Activated gamma-delta T cell (primary cell): ENCODE data around the gene GK.
"Not testable (repeated sequence)": the region's sequence is repeated elsewhere in the genome, so short reads cannot be mapped to it uniquely, and the experiment has no call there.

Source experiments
- DNase-seq: peaks from one replicate; lab custom pipeline; 2025; lab: John Stamatoyannopoulos, UW

The GK gene

DNA sequence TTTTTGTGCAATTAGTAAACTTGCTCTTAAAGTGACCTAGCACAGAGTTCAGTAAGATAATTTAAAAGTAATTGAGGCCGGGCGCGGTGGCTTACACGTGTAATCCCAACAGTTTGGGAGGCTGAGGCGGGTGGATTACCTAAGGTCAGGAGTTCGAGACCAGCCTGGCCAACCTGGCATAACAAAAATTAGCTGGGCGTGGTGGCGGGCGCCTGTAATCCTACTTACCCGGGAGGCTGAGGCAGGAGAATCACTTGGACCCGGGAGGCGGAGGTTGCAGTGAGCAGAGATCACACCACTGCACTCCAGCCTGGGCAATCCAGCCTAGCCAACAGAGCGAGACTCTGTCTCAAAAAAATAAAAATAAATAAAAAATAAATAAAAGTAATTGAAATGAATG is 1.2 kb downstream of the GK start:
- not testable (repeated sequence) for DNase-seq

DNA sequence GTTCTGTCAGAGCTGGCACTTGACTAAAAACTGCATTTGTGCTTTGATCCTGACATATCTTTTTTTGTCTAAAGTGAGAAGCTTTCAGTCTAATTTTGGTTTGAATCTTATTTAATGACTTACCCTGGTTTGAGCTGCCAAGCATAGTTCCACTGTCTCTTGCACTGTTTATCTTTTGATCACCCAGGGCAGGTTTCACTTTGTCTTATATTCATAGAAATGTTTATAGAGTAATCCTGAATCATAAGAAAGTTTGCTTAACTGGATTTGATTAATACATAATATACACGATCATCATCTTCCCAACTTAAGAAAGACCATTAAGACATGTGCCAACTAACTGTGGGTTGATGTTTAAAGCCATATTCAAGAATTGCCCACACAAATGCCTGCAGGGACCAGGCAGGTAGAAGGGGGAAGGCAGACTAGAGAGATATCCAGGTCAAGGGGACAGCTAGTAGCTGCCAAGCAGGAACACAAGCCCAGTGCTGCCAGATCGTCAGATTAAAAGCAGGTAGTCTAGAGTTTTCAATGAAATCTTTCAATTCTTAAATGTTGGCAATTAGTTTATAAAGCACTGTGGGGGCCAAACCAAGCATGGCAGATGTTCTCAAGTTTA is 1.9 kb downstream of the GK start:
- no peak for DNase-seq

DNA sequence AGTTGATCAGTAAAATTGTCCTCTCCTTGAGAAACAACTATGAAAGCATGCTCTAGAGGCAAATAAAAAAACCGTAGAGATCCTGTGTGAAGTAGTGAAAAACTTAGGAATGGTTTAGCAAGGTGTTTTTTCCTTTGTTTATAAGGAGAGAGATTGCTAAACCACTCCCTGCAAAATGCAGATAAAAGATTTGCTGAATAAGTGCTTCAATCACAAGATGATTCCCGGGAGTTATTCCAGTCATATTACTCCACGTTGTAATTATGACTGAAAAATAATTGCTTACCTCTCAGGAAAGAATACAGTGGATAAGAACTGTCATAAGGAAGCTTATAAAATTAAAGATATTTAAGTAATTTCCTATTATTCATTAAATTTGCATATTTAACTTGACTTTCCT is 2.8 kb downstream of the GK start:
- no peak for DNase-seq

DNA sequence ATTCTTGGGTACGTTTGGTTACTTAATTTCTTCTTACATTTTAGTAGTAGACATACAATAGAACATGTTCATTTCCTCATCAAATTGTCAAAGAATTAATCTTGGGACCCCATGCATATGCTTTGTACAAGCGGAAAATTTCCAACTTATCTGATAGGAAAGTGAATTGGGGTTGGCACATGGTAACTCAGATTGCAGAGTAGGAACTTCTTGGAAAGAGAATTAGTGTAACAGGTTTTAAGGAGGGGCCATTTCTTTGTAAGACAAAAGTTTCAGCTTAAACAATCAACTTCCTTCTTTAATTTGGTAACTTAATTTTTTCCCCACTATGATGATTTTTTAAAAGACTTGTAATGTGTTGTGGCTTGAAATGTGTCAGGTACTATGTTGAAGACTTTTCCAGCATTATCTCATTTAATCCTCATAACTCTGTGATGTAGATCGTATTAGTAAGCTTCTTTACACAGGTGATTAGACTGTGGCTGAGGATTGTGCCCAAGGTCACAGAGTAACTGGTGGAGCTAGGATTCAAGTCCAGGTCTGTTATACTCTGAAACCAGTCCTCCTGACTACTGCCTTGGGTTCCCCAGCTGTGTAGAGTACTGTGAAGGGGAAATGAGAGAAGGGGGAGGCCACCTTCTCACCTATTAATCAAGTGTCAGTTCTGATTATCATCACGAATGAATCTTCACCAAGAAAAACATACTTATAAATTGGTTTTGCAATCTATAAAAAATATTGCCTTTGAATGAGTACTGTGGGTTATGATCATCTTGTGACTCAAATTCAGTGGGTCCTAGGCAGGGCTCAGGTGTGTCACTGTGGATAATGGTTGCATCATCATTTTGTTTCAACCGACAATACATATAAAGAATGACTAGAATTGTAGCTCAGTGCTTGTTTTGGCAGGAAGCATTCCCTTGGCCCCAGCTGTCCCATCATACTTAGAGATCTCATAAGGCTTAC is 4.3 kb downstream of the GK start:
- no peak for DNase-seq

DNA sequence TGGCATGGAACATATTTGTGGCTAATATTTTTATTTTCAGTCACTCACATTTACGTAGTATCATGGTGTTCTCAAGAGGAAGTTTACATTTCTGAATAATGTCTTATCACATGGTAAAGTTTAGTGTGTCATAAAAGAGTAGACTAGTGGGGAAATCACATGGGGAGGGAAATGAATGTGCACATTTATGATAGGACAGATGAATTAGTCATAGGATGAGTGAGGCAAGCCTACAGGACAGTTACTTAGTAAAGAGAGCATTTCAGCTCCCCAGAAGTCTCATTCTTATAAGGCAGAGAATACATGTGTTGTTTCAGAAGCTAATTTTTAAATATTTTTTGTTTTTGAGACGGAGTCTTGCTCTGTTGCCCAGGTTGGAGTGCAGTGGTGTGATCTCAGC is 6.2 kb downstream of the GK start:
- no peak for DNase-seq

DNA sequence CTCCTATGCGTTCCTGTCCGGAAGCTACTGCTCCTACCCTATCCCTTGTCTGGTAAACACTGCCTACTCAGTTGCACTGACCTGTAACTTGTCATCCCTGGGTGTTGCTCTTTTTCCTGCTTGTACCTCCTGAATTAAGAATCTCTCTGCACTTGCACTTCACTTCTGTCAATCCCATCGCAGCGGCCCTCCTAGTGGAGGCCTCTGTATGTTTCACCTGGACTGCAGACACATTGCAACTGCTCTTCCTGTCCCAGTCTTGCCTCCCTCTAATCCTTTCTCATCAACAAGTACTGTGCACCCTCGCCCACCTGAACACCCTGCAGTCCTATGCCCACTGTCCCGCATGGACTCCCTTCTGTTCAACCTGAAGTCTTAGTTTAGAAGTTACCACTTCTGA is 8.0 kb downstream of the GK start:
- no peak for DNase-seq

DNA sequence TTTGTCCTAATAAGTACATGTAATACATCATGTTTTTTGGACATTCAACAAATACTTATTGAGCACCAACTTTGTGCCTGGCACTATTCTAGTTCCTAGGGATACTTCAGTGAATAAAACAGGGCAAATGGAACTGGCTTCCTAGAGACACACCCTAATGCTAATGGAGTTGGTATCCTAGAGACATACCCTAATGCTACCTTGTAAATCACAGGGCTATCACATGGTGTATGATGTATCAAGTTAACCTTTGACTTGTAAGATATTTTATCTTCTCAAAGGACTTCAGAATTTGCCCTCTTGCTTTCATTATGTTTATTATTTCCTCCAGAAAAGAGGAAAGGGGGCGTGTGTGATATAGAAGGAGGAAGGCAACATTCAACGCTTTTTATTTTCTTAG is 10.1 kb downstream of the GK start:
- DNase-seq = no peak

DNA sequence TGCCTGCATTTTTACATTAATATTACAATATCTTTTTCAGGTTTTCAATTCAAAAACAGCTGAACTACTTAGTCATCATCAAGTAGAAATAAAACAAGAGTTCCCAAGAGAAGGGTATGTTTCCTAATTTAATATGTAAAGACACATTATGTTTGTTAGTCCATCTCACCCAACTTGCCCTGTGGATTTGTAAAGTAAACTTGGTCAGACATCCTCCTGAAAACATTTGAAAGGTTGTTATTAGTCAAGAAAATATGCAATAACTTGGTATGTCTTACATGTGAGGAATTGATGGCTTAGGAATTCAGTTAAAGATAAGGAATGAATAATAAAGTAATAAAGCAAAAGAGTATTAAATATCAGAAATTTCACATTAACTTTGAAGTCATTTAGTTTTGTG is 12.2 kb downstream of the GK start:
- DNase-seq = no peak

DNA sequence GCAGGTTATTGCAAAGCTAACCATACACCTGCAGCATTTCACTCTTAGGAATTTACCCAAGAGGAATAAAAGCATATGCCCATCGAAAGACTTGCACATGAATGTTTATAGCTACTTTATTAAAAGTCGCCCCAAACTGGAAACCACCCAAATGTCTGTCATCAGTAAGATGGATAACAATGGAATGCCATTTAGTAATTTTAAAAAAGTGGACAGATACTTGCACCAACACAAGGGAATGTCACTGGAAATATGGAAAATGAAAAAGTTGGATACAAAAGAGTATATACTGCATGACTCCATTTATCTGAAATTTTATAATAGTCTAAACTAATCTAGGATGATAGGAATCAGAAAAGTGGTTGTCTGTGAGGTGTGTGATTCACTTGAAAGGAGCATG is 12.9 kb downstream of the GK start:
- no peak for DNase-seq

DNA sequence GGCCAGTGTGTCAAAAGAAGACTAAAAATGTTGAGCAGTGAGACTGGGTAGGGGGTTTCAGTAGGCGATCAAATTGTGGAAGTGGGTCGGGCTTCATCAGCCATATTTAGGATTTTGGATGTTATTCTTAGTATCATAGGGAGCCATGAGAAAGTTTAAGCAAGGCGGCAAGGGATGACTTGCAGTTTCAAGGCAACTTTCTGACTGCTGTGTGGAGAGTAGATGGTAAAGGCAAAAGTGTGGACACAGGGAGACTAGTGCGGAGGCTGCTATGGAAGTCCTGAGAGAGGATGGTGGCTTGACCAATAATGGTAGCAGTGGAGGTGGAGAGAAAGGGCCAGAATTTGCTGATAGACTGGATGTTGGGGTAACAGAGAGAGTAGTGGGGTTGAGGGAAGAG is 15.4 kb downstream of the GK start:
- no peak for DNase-seq

DNA sequence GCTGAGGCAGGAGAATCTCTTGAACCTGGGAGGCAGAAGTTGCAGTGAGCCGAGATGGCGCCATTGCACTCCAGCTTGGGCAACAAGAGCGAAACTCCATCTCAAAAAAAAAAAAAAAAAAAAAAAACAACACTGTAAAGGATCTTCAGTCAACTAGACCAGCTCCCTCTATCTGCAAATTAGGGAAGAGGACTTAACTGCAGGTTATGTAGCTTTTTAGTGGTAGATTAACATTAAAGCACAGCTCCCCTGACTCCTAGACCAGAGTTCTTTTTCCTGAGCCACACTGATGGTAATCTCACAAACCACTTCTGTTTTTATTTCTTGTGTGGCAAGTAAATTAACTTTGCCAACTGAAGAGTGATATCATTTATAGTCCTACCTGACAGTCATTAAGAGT is 18.0 kb downstream of the GK start:
- not testable (repeated sequence) for DNase-seq

DNA sequence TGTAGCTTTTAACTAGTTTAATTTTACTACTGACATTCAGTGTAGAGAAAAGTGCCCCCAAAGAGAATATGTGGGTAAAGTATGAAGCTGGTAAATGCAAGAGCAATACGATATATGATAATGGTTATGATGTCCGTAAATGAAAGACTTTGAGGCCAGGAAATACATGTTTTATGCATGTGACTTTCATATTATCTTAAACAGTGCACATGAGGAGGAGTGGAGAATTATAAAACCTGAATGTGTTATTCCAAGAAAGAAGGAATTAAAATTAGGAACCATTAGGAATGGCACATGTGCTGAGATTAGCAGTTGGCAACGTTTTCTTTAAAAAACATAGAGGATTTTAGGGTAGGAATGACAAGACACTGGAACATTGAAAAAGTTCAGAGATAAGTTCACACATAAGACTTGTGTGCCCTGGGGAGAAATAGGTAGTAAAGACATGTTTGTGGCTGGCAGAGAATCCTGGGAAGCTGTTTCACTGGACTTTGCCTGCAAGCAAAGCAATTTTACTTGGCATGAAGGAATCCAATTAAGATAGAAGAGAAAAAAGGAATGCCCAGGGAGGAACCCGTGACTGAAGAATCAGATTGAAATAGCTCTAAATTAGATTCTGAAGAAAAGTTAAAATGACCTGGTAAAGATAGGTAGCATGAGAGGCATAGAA is 20.0 kb downstream of the GK start:
- DNase-seq = no peak

DNA sequence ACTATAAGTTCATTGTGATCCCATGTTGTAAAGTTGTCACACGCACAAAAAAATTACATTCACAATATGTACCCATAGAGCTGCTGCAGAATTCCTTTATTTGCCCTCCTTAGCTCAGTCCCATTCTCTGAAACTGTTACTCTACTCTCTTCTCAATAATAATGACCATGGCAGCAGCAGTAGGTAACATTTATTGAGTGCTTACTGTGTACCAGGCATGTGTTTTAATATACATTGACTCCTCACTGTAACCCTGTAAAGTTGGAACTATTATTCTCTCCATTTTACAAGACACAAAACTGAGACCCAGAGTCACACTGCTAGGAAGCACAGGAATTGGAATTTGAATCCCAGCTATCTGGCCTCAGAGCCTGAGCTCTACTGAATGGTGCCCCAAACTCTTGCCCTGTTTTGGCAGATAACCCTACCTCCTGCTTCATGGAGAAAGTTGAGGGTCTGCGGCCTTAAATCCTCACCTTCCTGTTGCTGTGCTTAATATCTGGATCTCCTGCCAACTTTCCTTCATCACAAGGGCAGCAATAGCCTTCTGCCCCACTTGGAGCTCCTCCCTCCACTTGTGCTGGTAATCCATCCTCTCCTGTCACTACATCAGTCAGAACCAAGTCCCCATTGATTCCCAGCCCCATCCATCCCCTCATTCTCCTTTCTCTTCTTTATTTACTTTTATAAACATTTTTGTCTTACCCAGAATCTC is 20.8 kb downstream of the GK start:
- DNase-seq = no peak

DNA sequence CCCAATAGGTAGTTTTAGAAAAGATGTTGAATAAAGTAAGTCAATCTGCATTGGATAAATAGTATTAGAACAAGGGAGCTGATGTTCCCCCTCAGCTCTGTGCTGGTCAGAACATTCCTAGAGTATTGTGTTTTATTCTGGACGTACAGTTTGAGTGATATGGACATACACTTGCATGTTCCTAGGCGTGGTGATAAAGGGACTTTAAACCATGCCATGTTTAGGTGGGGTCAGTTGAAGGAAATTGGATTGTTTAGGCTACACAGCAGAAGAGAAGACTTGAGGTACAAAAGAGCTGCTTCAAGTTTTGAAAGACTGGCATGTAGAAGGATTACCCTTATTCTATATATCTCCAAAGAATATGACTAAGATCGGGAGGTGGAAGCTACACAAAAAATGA is 21.6 kb downstream of the GK start:
- DNase-seq = no peak

DNA sequence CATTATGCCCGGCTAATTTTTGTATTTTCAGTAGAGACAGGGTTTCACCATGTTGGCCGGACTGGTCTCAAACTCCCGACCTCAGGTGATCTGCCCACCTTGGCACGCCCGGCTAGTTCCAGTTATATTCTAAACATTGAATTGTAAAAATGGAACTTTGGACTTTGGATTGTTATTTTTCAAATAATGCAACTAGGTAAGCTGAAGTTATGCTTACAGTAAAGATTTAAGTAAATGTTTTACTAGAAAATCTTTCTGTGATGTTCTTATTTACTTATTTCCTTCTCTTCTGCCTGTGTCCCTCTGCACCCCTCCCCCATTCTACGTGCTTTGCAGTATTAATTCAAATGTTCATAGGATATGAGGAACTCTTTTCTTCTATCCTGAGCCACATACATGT is 26.1 kb downstream of the GK start:
- no peak for DNase-seq

DNA sequence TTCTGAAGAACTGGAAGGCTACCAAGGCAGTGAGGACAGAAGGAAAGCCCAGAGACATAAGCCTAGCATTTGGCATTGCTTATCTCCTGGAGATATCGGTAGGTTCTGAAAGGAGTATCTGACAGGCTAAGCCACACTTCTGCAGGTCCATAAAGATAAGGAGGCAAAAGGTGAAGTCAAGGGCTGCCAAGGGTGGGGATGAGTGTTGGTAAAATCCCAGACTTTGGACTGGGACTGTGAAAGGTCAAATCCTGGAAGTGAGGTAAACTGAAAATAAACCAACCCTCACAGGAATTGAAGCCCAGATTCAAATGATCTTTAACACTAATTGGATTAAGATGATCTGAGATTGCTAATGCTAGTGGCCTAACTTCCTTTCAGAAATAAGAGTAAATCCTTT is 27.4 kb downstream of the GK start:
- DNase-seq = no peak

DNA sequence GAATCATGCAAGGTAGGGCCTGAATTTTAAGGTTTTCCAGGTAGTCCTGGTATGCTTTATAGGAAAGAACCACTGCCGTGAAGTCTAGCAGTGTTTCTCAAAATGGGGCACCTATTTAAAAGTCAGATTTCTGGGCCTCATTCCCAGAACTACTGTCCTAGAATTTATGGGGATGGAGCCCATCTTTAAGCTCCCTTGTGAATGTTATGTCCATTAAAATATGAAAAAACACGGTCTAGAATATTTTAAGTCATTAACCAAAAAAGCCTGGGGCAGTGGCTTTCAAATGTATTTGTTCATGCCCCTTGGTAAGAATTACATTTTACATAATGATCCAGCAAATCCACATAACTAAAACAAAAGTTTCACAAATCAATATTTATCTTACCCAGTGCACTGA is 35.4 kb downstream of the GK start:
- DNase-seq = no peak

DNA sequence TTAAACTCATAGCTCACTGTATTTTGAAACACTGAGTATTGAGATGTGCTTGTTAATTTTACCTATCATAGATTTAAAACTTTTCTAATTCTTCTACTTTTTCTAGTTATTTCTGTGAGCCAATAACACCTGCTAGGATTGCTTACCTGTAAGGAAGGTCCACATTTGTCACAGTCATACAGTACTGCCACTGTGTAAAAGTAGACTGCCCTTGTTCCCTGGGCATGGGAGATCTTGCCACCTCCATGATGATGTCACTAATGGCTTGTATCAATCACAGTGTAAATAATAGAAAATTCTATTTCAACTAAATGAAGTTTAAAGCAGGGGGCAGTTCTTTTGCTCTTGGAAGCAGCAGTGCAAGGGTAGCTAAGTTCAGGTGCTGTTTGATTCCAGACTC is 35.9 kb downstream of the GK start:
- no peak for DNase-seq

DNA sequence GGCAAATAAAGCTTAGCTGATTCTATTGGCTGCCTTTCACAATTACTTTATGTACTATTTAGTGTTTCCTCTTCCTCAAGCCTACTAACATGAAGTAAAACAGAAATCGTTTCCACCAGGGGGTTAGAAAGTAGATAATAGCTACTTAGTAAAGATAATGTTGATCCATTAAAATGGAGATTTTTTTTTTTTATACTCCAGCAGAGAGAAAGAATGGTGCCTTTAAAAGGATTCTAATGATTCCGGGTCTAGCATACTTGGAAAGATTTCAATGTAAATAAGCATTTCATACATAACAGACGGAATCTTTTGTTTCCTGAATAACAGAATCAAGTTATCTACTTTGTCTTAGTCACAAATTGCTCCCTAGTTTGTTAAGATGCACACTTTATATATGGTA is 37.1 kb downstream of the GK start:
- no peak for DNase-seq

DNA sequence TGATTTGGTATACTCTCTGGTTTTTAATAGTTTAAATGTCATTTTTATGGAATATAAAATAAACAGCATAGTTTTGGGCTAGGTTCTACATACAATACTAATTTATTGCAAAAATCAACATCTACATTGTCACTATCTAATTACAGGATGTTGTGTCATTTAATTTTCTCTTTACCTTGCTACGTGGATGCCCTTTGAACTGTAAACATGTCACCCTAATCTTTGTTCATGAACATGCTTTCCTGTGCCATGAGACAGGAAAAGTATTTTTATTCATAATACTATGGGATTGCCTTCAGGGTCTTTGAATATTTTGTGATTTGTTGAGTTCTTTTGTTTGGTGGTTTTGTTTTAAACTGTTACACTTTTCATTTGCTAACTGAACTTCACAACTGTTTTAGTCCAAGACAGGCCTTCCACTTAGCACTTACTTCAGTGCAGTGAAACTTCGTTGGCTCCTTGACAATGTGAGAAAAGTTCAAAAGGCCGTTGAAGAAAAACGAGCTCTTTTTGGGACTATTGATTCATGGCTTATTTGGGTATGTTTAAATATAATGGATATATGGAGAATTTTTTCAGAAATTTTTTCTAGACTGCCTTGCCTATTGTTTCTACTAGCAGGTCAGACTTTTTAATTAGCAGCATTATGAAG is 40.9 kb downstream of the GK start:
- DNase-seq = no peak

DNA sequence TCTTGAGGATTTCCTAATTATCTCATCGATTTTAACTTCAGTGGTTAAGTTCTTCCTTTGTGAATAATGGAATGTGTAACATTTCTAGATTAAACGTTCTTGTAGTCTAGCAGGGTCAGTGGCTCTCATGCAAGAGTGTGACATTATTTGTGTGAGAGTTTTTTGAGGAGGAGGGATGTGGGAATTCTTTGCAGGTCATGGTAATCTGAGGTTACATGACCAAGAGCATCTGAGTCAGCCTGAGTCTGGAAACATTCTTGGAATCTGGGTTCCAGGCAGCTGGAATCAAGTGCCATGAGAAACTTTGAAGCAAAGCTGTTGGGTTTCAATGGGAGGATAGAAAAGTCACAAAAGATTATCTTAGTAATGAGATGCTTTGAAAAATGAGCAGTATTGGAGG is 49.5 kb downstream of the GK start:
- no peak for DNase-seq

DNA sequence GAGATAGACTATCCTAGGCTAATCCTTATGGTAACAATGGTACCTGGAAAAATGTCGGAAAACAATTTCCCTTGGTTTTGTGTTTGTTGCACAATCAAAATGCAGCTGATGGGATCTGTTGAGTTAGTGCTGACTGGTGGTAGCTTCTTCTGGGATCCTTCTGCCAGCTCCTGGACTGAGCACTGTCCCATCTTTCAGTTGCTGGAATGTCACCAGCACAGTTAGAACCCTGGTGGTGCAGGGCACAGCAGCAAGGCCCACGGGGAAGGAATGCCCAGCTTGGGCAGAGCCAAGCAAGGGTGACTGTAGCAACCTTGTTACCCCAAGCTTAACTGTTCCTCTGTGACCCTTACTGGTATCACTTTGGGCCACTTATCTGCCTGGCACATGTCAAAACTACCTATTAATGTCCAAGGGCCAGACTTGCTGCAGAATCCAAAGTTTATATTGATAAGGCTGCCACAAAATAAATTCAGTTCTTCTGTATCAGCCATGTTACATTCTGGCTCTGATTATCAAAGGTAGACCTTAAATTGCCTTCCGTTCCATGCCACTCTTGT is 53.1 kb downstream of the GK start:
- DNase-seq = no peak
